Upper lobe of right lung (tissue), 1 donor: Measurements from ENCODE around the gene FBLIM1. TPM values are rescaled to one million over a fixed set of nuclear protein-coding genes. Genes with fewer than 3 reads are reported as not detected.

Source experiments
- ATAC-seq: fragments of 200-7000 bp; cut with Tn5 transposase; one replicate; pipeline ENCODE4 v1.9.1; 2020; ENCODE audit warnings: mild to moderate bottlenecking, moderate library complexity
- DNase-seq: peaks from one replicate; pipeline ENCODE4 v3.0.0-alpha.2; 2020
- H3K27ac ChIP-seq: fragments of 200-600 bp; one replicate; pipeline ENCODE4 v1.8.0; 2022
- H3K27me3 ChIP-seq: fragments of 200-600 bp; one replicate; pipeline ENCODE4 v1.8.0; 2022; ENCODE audit warnings: mild to moderate bottlenecking
- H3K36me3 ChIP-seq: fragments of 200-600 bp; one replicate; pipeline ENCODE4 v1.8.0; 2022
- H3K4me1 ChIP-seq: fragments of 200-600 bp; one replicate; pipeline ENCODE4 v1.8.0; 2022
- H3K4me3 ChIP-seq: fragments of 200-600 bp; one replicate; pipeline ENCODE4 v1.8.0; 2022; ENCODE audit warnings: mild to moderate bottlenecking
- H3K9me3 ChIP-seq: fragments of 200-600 bp; one replicate; pipeline ENCODE4 v1.8.0; 2022
- intact Hi-C: fragments of 100-400 bp; cut with DNase I; formaldehyde crosslinking; loops from one replicate; pipeline ENCODE4 v1.11.0; 2022
- long read RNA-seq: library from polyadenylated mRNA; unstranded; transcript quantifications from one replicate; pipeline ENCODE4 v2.0.0, GENCODE V29; 2021
- total RNA-seq: library from RNA; stranded (reverse); fragmentation: NEBNext Ultra II Directional; extraction: Animal tissue kit (Norgen Biotek cat#: 25700); gene quantifications from one replicate; pipeline ENCODE4 v1.2.1, GENCODE V29; 2021
- TF ChIP-seq, protein P1 (sequence below): fragments of 200-600 bp; IDR thresholded peaks from one replicate; pipeline ENCODE4 v1.8.0; 2022; ENCODE audit warnings: antibody characterized with exemption
- donor health status: DM: no; HTN: yes; CAD: no; lungs with severe emphysema.

FBLIM1 gene, protein sequence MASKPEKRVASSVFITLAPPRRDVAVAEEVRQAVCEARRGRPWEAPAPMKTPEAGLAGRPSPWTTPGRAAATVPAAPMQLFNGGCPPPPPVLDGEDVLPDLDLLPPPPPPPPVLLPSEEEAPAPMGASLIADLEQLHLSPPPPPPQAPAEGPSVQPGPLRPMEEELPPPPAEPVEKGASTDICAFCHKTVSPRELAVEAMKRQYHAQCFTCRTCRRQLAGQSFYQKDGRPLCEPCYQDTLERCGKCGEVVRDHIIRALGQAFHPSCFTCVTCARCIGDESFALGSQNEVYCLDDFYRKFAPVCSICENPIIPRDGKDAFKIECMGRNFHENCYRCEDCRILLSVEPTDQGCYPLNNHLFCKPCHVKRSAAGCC
- 39.0 TPM for total RNA-seq
- long read RNA-seq, transcript FBLIM1-202 (9 exons, 3,695 nt), result major isoform, 12 of 55 reads
- long read RNA-seq, partial matches to known transcripts, result 14 of 55 reads
- long read RNA-seq, other reads (novel, unspliced or antisense), result 28 of 55 reads

DNA sequence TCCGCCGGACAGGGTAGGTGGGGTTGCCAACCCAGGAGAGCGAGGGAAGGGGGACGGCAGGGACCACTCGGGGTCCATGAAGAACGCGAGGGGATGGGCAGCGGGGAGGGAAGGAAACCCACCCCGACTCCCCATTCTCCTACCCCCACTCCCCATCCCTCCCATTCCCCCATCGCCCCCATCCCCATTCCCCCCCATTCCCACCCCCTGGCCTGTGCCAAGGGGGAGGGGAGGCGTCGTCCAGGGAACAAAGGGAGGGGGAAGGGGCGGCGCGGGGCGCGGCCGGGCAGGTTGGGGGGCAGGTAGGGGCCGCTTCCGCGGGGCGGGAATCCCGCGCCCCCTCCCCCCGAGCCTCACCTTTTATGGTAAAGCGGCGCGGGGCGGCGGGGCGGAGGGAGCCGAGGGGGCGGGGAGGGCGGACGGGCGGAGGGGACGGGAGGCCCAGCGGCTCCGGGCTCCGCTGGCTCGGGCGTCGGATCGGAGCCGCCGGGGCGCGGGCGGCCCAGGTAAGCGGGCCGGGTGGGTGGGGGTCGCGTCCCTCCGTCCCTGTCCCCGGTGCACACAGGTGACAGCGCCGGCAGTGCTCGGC lies at the start of gene FBLIM1:
Gene FBLIM1, plus strand, starts transcription at position 453 of the 589 bp plus-strand sequence. CDS start 6,189 bp downstream, outside the sequence.
- TF ChIP-seq, protein P1, sequence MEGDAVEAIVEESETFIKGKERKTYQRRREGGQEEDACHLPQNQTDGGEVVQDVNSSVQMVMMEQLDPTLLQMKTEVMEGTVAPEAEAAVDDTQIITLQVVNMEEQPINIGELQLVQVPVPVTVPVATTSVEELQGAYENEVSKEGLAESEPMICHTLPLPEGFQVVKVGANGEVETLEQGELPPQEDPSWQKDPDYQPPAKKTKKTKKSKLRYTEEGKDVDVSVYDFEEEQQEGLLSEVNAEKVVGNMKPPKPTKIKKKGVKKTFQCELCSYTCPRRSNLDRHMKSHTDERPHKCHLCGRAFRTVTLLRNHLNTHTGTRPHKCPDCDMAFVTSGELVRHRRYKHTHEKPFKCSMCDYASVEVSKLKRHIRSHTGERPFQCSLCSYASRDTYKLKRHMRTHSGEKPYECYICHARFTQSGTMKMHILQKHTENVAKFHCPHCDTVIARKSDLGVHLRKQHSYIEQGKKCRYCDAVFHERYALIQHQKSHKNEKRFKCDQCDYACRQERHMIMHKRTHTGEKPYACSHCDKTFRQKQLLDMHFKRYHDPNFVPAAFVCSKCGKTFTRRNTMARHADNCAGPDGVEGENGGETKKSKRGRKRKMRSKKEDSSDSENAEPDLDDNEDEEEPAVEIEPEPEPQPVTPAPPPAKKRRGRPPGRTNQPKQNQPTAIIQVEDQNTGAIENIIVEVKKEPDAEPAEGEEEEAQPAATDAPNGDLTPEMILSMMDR, result no peak
- no peak for DNase-seq
- intact Hi-C loops, result no loop called here
- Histone ChIP-seq H3K4me1 (peaks cover 17% of the 10 kb centered on the region), H3K9me3 (no peaks in the 10 kb centered on the region), H3K4me3 (peak within 1 kb of the TSS; percentile 66), H3K27ac (peak within 1 kb of the TSS; percentile 81), H3K27me3 (peaks cover 22% of the 10 kb centered on the region), H3K36me3 (no peaks in the 10 kb centered on the region)
- ATAC-seq, result peak; percentile 16

DNA sequence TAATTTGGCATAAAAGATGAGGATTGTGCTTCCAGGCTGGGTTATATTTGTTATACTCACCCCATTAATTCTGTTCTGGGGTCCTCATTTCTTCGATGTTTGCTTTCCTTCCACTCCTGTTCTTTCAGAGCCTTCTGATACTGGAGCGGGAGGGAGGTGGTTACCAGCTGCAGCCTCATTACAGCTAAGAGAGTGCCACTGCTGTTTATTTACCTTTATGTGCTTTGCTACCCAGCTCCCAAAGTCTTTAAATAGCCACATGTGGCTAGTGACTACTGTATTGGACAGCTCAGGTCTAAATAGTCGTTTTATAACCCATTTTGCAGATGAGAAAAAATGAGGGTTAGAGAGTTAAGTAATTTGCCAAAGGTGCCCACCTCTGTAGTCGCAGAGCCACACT lies 49.4 kb upstream of the FBLIM1 start:
- Histone ChIP-seq H3K4me3 (no peak overlapping the region), H3K4me1 (peaks cover 44% of the 10 kb centered on the region), H3K27ac (no peak overlapping the region), H3K9me3 (no peaks in the 10 kb centered on the region), H3K36me3 (peaks cover 5% of the 10 kb centered on the region), H3K27me3 (no peaks in the 10 kb centered on the region)
- intact Hi-C loops, result no loop called here
- TF ChIP-seq, protein P1, result no peak
- no peak for DNase-seq
- ATAC-seq, result no peak

DNA sequence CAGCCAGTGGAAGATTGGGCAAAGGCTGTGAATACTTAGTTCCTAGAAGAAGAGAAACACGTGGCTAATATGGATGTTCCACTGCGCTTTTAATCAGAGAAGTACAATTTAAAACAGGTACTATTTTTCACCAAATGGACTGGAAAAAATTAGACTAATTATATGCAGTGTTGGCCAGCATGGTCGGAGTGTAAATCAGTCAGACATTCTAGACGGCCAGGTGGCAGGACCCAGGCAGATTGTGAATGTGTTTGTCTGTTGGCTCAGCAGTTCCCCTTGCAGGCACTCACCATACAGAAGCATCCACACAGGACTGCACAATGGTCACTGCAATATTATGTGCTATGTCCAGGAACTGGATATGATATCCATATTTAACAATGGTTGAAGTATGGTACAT lies 46.4 kb upstream of the FBLIM1 start:
- no peak for ATAC-seq

DNA sequence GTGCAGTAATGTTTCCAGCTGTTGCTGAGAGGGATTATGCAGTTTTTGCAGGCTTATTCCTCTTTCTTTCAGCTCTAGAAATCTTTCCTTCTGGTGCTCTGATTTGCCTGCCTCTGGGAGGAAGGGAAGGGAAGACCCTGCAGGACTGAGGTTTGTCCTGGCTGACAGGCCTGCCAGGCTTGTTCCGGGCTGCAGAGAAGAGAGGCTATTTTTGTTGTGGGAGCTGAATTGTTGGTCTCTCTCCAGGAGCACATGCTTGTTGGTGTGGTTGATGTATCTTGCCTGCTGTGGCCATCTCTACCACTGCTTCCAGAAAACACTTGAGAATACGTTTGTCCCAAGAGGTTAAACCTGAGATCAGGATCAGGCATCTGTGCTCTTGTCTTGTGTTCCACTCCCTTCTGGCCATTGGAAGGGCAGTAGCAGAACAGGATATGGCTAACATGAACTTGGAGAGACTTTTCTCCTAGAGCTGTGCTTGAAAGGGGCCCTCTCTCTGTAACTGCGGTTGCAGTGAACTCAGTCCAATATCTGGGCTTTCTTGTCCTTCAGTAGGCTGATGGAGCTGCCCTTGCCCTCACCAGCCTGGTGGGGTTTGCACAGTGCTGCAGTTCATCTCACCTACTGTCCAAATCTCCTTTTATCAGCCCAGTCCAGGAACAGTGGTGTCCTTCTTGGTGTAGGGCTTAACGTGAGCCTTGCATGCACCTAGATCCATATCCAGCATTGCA lies 44.0 kb upstream of the FBLIM1 start:
- Histone ChIP-seq H3K27me3 (no peaks in the 10 kb centered on the region), H3K4me1 (peaks cover 47% of the 10 kb centered on the region), H3K9me3 (no peaks in the 10 kb centered on the region), H3K4me3 (no peak overlapping the region), H3K36me3 (peaks cover 21% of the 10 kb centered on the region), H3K27ac (peak overlapping the region; percentile 55)
- TF ChIP-seq, protein P1, result no peak
- intact Hi-C loops, result no loop called here
- DNase-seq (no peak), ATAC-seq (peak; percentile 35)

More for the DNA sequence above, 46.4 kb upstream of the FBLIM1 start:
- Histone ChIP-seq H3K27ac (no peak overlapping the region), H3K27me3 (no peaks in the 10 kb centered on the region), H3K4me1 (peaks cover 51% of the 10 kb centered on the region), H3K36me3 (peaks cover 10% of the 10 kb centered on the region), H3K4me3 (no peak overlapping the region), H3K9me3 (no peaks in the 10 kb centered on the region)
- TF ChIP-seq, protein P1, result no peak
- intact Hi-C loops, result no loop called here
- no peak for DNase-seq

DNA sequence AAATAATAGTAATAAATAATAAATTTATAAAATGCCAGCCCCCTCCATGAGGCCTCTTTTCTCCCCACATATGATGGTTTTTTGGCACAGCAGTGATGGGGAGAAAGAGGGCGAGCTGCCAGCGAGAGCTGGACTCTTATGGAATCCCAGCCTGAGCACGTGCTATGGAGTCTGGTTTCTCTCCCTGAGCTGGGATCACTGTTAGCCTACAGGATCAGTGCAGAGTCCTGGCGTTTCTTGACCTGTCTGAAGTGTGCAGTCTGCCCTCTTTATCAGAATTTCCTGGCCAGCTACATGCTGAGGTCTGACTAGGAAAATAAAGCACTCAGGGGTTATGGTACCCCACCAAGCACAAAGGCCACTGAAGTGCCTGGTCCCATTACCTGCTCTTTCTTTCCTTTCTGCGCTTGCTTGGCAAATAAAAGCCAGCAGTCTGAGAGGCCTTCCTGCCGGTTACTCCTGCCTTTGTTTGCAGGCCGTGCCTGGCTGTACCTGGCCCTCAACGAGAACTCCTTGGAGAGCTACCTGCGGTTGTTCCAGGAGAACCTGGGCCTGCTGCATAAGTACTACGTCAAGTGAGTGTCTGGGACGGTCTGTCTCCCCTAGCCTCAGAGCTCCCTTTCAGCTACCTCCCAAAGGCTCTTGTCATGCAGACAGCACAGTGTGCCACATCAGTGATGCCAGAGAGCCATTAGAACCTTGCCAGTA lies 41.0 kb upstream of the FBLIM1 start:
- Histone ChIP-seq H3K27ac (peak overlapping the region; percentile 71), H3K9me3 (no peaks in the 10 kb centered on the region), H3K27me3 (no peaks in the 10 kb centered on the region), H3K4me1 (peaks cover 45% of the 10 kb centered on the region), H3K36me3 (peaks cover 49% of the 10 kb centered on the region), H3K4me3 (no peak overlapping the region)
- intact Hi-C loops, result no loop called here
- DNase-seq (peak; percentile 77), ATAC-seq (peak; percentile 88)
- TF ChIP-seq, protein P1, result no peak
